HepG2 (cell line): ENCODE data around the gene CDT1. TPM values are rescaled to one million over a fixed set of nuclear protein-coding genes. Genes with fewer than 3 reads are reported as not detected.

Source experiments
- CBX1 ChIP-seq: IDR thresholded peaks from one replicate; pipeline ENCODE4 v1.6.1; 2016; ENCODE audit warnings: antibody characterized with exemption, low read depth
- GZF1 ChIP-seq: sonication (generic); formaldehyde crosslinking; IDR thresholded peaks from 2 replicates; pipeline ENCODE4 v1.5.1; 2020; ENCODE audit warnings: mild to moderate bottlenecking, missing genetic modification reagents
- LBX2 ChIP-seq: sonication (generic); formaldehyde crosslinking; IDR thresholded peaks from 2 replicates; pipeline ENCODE4 v1.5.0; 2020; ENCODE audit warnings: missing genetic modification reagents, mild to moderate bottlenecking, borderline replicate concordance
- NFYB ChIP-seq: sonication (generic); formaldehyde crosslinking; IDR thresholded peaks from 2 replicates; pipeline ENCODE4 v1.4.0; 2020; ENCODE audit warnings: missing genetic modification reagents
- RBFOX2 ChIP-seq: fragments of 200-400 bp; formaldehyde crosslinking; IDR thresholded peaks from 2 replicates; pipeline ENCODE4 v1.6.1; 2017; ENCODE audit warnings: low read depth, mild to moderate bottlenecking, low read length
- ZBTB39 ChIP-seq: sonication (generic); formaldehyde crosslinking; IDR thresholded peaks from 2 replicates; pipeline ENCODE4 v1.5.0; 2020; ENCODE audit warnings: missing genetic modification reagents
- ZNF362 ChIP-seq: sonication (generic); formaldehyde crosslinking; IDR thresholded peaks from 2 replicates; pipeline ENCODE4 v1.4.0; 2020; ENCODE audit warnings: missing genetic modification reagents, mild to moderate bottlenecking, borderline replicate concordance
- ZNF563 ChIP-seq: sonication (generic); formaldehyde crosslinking; IDR thresholded peaks from 2 replicates; pipeline ENCODE4 v1.8.0; 2022; ENCODE audit warnings: mild to moderate bottlenecking, moderate library complexity, missing genetic modification reagents
- ZNF678 ChIP-seq: sonication (generic); formaldehyde crosslinking; IDR thresholded peaks from 2 replicates; pipeline ENCODE4 v1.4.0; 2020; ENCODE audit warnings: mild to moderate bottlenecking, missing genetic modification reagents
- ZNF687 ChIP-seq: sonication (generic); formaldehyde crosslinking; IDR thresholded peaks from 2 replicates; pipeline ENCODE4 v1.5.1; 2020; ENCODE audit warnings: mild to moderate bottlenecking, missing genetic modification reagents, moderate library complexity
- ZNF761 ChIP-seq: sonication (generic); formaldehyde crosslinking; conservative IDR thresholded peaks from 2 replicates; pipeline ENCODE4 v1.4.0; 2020; ENCODE audit warnings: mild to moderate bottlenecking, missing genetic modification reagents
- polyA plus RNA-seq, 8 experiments: library from polyadenylated mRNA; depleted of rRNA in 3 of 8; stranded (reverse) in 7 of 8; unstranded in 1 of 8; fragments of >200 nt; fragmentation: Illumina TruSeq in 4 of 8; extraction: Trizol in 4 of 8; gene quantifications; 2 replicates each; pipeline versions ENCODE4 v1.2.1 to v1.2.3, GENCODE V29; 2011 to 2016; ENCODE audit warnings: low read depth in 4 of 8, missing spikeins in 1 of 8, mixed read lengths in 1 of 8; ENCODE audit not compliant: insufficient read depth in 1 of 8
- total RNA-seq, 5 experiments: library from RNA; depleted of rRNA; stranded (reverse); fragments of >200 nt; fragmentation: Illumina TruSeq; extraction: Trizol; gene quantifications; 2 replicates each; pipeline ENCODE4 v1.2.3, GENCODE V29; 2016; ENCODE audit warnings: low read depth in 1 of 5
- TF ChIP-seq, protein P1 (sequence below), 2 experiments: sonication (generic) in 1 of 2; formaldehyde crosslinking in 1 of 2; IDR thresholded peaks; 2 replicates each; pipeline versions ENCODE4 v1.6.1 to v1.9.0; 2014 to 2022; ENCODE audit warnings: antibody characterized with exemption in 1 of 2, borderline replicate concordance in 1 of 2, inconsistent platforms in 1 of 2, low read depth in 1 of 2, missing genetic modification reagents in 1 of 2

The CDT1 gene
- total and polyA plus RNA-seq, 2 of the 13 experiments (the other 11 are each of a cell fraction or from before 2014, with no cell fraction given), result 23.1 to 23.8 TPM

DNA sequence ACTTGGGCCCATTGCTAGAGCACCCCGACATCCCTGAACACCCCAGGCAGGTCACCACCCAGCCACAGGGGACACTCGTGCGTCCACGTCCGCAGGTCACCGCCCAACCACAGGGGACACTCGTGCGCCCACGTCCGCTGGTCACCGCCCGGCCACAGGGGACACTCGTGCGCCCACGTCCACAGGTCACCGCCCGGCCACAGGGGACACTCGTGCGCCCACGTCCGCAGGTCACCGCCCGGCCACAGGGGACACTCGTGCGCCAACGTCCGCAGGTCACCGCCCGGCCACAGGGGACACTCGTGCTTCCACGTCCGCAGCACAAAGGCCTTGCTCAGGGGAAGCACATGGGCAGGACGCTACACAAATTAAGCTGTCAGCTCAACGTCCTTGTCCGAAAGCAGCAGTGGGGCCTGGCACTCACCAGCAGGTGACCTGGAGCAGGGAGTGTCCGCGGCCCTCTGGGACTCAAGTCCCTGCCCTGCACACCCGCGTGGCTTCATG is 35.5 kb downstream of the CDT1 start (continued):
- TF ChIP-seq, protein P1, sequence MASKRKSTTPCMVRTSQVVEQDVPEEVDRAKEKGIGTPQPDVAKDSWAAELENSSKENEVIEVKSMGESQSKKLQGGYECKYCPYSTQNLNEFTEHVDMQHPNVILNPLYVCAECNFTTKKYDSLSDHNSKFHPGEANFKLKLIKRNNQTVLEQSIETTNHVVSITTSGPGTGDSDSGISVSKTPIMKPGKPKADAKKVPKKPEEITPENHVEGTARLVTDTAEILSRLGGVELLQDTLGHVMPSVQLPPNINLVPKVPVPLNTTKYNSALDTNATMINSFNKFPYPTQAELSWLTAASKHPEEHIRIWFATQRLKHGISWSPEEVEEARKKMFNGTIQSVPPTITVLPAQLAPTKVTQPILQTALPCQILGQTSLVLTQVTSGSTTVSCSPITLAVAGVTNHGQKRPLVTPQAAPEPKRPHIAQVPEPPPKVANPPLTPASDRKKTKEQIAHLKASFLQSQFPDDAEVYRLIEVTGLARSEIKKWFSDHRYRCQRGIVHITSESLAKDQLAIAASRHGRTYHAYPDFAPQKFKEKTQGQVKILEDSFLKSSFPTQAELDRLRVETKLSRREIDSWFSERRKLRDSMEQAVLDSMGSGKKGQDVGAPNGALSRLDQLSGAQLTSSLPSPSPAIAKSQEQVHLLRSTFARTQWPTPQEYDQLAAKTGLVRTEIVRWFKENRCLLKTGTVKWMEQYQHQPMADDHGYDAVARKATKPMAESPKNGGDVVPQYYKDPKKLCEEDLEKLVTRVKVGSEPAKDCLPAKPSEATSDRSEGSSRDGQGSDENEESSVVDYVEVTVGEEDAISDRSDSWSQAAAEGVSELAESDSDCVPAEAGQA (IDR thresholded peaks at IDR 0.05; ENCODE audit: low read depth), result peak; percentile 55
- TF ChIP-seq, protein P1 (CRISPR knock-in tag; IDR thresholded peaks at IDR 0.05; ENCODE audit: borderline replicate concordance), result no peak
- no peak for TF ChIP-seq LBX2 (CRISPR knock-in tag)
- TF ChIP-seq RBFOX2, result peak; percentile 34; the same call in 1 of the 2 replicates
- 0 out of 2 replicates have a peak, but pooled peaks have one; percentile 11 for TF ChIP-seq ZNF362
- peak; percentile 83 for TF ChIP-seq CBX1
- TF ChIP-seq NFYB, result no peak
- TF ChIP-seq ZNF678, result no peak
- no peak for TF ChIP-seq ZNF563 (CRISPR knock-in tag)
- TF ChIP-seq ZNF761 (CRISPR knock-in tag), result no peak
- TF ChIP-seq ZNF687 (CRISPR knock-in tag), result peak; percentile 74
- peak; percentile 79; the same call in 1 of the 2 replicates for TF ChIP-seq GZF1 (CRISPR knock-in tag)
- no peak for TF ChIP-seq ZBTB39 (CRISPR knock-in tag)
